Karpas-422 (cell line): Measurements from ENCODE around the gene CSNK1A1L. TPM values are rescaled to one million over a fixed set of nuclear protein-coding genes. Genes with fewer than 3 reads are reported as not detected.

Source experiments
- total RNA-seq: library from RNA; depleted of rRNA; stranded (reverse); fragments of >200 nt; shearing (Covaris generic); gene quantifications from 2 replicates; pipeline ENCODE4 v1.2.3, GENCODE V29; 2014; ENCODE audit warnings: low replicate concordance; rRNA removed

CSNK1A1L gene
- total RNA-seq, 1 experiment from 2014 or later, result not detected

Other genes with a start within 250 kb of the CSNK1A1L start
- 0.19 TPM in 1 of 2 replicates, not detected in the other for gene SMAD9, start 185.4 kb downstream of the CSNK1A1L start, total RNA-seq
- 16.8 and 36.9 TPM in 2 replicates for gene ALG5, start 106.3 kb downstream of the CSNK1A1L start, total RNA-seq
- gene EXOSC8, start 104.9 kb downstream of the CSNK1A1L start, total RNA-seq, result 49.4 and 75.2 TPM in 2 replicates
- gene SUPT20H, start 46.0 kb downstream of the CSNK1A1L start, total RNA-seq, result 46.1 and 95.5 TPM in 2 replicates